Skeletal muscle cell (primary cell): Measurements from ENCODE around the gene DMKN.

Experiments used
- DNase-seq: peaks from one replicate; pipeline ENCODE4 v3.0.0-alpha.2; 2010; ENCODE audit warnings: low read depth
- H3K4me3 ChIP-seq: 2 replicates; pipeline ENCODE4 v1.5.1; 2011; ENCODE audit warnings: low read depth, mild to moderate bottlenecking, control low read depth, low read length, moderate library complexity

Gene DMKN

DNA sequence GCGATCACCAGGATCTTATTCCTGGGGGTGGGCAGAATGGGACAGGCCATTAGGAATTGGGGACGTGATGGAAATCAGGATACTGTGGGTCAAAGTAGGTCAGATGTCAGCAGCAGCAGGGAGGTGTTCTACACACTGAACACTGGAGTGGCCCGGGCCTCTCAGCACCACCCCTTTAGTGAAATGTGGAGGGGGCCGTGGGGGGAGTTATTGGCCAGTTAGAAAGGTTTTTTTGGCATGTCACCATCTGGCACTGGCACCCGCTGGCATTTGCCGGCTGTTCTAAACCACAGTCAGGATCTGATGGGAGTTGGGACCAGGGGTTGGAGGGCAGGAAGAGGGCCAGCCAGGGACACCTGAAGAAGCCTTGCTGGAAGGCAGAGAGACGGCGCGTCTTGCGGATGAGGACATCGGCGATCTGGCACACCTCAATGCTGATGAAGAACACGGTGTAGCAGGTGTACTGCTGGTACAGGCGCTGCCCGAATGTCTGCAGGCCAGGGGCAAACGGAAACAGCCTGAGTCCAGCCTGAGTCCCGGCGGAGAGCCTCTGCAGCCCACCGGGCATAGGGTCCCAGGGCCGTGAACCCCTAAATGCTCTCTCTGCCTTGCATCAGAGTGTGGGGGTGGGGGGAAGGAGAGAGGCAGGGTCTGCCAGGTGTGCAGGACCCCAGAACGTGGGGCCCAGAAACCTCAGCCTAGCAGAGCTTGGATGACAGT lies 37.8 kb upstream of the DMKN start:
- DNase-seq, result no peak
- H3K4me3 ChIP-seq, result no peak overlapping the region

- DNase-seq, result no peak
- H3K4me3 ChIP-seq, result no peak overlapping the region
Observed at GRCh38 chr19:35549879-35550523, 36.6 kb upstream of the DMKN start.

GRCh38 chr19:35549174-35549788 lies 35.8 kb upstream of the DMKN start:
- no peak for DNase-seq
- H3K4me3 ChIP-seq, result no peak overlapping the region

DNA sequence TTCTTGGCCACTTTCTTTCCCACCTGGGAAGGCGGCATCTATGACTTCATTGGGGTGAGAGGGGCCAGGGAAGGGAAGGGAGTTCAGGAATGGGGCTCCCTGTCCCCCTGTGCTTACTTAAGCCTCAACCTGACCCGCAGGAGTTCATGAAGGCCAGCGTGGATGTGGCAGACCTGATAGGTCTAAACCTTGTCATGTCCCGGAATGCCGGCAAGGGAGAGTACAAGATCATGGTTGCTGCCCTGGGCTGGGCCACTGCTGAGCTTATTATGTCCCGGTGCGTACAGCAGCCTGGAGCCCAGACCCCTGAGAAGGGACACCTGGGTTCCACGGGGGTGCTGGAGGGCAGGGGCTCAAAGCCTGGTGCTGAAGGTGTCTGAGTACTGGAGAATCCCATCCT lies 33.1 kb upstream of the DMKN start:
- H3K4me3 ChIP-seq, result peak overlapping the region; percentile 90
- no peak for DNase-seq

DNA sequence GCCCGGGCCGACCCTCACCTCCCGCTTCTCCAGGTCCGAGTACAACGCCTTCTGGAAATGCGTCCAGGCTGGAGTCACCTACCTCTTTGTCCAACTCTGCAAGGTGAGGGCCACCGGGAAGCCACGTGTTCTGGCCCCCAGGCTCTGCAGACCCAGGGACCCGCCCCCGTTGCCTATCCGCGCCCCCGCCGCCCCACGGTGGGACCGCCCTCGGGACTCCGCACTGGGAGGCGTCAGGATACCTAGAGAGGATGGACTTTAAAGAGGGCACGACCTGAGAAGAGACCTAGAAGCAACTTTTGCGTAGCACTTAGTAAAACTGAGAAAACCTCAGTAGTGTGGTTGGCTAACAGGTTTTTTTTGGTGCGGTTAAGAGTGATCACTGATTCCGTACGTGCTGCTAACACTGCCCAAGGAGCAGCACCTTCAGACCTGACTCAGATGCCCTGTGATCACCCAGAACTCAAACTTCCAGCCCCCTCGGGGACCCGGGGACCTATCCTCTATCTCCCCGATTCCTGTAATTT lies 32.5 kb upstream of the DMKN start:
- peak overlapping the region; percentile 90 for H3K4me3 ChIP-seq
- DNase-seq, result no peak

GRCh38 chr19:35545001-35545854 lies 31.8 kb upstream of the DMKN start, which contains the start of gene TMEM147:
Gene TMEM147 (plus strand): TSS chr19:35545626. CDS start chr19:35545740, 114 bp downstream.
- peak; percentile 45 for DNase-seq
- peak within 1 kb of the TSS; percentile 90 for H3K4me3 ChIP-seq

DNA sequence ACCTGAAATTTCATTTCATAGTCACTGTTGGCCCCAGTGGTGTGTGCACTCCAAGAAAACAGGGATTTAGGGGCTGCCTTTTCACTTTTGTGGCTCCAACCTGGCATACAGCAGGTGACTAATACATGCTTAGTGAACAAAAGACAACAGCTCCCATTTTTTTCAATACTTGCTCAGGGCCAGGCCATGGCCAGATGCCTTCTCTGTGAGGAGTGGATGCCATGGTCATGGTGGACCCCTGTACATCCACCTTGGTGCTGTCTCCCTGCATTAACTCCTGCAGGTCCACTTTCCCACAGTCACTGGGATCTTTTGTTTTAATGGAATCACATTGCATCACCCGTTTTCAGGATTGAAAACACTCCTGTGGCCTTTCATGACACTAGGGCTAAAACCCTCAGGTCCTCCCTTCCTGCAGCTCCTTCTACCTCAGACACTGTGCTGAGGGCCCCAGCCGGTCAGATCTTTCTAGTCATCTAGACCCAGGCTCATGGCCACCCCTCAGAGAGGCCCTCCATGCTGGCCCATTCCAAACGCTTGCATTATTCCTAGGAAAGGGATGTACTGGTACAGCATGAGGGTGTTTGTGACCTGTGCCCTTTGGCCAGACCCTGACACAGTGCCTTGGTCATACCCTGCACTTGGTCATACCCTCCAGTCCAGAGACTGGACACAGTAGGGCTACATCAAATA lies 30.8 kb upstream of the DMKN start:
- H3K4me3 ChIP-seq, result peak overlapping the region; percentile 90
- DNase-seq, result no peak

DNA sequence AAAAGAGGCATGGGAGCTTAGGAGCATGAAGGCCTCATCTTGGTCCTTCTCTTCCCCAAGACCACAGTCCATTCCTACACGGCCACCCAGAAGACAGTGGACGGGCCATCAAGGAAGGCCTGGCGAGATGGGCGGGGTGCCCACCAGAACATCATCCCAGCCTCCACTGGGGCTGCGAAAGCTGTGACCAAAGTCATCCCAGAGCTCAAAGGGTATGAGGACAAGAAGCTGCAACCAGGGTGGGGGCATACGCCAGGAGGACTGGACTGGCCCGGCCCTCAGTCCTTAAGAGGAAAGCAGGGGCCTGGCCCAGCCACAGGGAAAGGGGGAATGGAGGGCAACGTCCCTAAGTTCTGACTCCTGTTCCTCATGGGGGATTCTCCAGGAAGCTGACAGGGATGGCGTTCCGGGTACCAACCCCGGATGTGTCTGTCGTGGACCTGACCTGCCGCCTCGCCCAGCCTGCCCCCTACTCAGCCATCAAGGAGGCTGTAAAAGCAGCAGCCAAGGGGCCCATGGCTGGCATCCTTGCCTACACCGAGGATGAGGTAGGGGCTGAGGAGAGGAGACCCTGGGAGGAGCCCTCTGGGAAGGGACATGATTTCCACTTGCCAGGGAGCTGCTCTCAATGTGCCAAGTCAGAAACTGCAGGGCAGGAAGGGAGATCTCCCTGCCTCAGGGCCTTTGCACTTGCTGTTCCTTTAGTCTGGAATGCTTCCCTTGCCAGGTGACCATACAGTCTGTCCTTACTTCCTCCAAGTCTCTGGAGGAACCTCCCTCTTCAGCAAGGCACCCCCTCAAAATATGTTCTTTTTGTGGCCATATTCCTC lies 30.0 kb upstream of the DMKN start:
- no peak overlapping the region for H3K4me3 ChIP-seq
- DNase-seq, result no peak

DNA sequence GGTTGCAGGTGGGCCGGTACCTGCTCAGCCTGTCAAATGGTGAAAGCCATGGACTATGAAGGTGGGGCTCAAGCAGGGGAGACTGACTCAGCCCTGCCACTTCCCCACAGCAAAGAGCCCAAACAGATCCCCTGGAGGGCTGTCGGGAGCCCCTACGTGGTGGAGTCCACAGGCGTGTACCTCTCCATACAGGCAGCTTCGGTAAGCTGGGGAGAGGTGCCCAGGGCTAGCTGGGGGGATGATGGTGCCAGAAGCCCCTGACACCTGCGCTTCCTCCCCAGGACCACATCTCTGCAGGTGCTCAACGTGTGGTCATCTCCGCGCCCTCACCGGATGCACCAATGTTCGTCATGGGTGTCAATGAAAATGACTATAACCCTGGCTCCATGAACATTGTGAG lies 28.8 kb upstream of the DMKN start:
- no peak for DNase-seq
- no peak overlapping the region for H3K4me3 ChIP-seq

DNA sequence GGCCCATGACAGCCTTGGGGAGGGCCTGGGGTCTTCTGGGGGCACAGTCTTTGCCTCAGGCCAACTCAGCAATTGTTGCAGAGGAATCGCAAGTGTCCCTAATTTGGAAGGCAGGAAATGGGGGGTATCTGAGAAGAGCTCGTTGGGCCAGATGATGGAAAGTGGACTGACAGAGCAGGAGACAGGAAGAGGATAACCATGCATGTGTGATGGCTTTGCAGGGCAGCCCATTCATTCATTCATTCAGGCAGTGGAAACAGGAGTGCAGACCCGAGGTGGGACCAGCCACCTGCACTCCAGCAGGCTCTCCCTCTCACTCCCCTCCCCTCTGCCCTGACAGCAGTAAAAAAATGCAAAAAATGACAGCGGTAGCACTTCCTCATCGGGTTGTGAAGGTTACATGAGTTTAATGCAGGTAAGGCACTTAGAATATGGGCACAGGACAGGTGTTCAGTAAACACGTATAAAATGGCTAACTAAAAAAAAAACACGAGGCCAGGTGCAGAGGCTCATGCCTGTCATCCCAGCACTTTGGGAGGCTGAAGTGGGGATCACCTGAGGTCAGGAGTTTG lies 27.0 kb upstream of the DMKN start:
- DNase-seq, result no peak
- no peak overlapping the region for H3K4me3 ChIP-seq

DNA sequence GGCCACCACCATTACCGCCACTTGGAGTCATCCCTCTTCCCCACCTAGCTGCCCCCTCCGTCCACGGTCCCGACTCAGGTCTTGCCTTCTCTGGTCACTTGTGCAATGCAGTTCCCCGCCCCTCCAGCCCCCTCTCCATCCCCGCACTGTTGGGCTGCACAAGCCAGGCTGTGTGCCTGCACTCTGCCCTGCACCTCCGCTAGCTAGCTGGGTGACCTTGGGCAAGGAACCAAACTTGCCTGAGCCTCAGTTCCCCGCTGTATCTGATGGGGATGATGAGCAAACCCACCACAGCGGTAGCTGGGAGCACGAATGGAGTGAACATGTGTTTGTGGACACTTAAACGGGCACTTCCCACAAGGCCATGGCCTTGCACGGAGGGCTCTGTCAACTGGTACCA lies 26.4 kb upstream of the DMKN start:
- no peak overlapping the region for H3K4me3 ChIP-seq
- DNase-seq, result no peak

- DNase-seq, result no peak
- no peak overlapping the region for H3K4me3 ChIP-seq
Observed at GRCh38 chr19:35539314-35539713, 25.9 kb upstream of the DMKN start.

- no peak for DNase-seq
- H3K4me3 ChIP-seq, result no peak overlapping the region
Observed at GRCh38 chr19:35534803-35535480, 21.5 kb upstream of the DMKN start.

GRCh38 chr19:35533822-35534392 lies 20.5 kb upstream of the DMKN start:
- DNase-seq, result no peak
- peak overlapping the region; percentile 12 for H3K4me3 ChIP-seq

DNA sequence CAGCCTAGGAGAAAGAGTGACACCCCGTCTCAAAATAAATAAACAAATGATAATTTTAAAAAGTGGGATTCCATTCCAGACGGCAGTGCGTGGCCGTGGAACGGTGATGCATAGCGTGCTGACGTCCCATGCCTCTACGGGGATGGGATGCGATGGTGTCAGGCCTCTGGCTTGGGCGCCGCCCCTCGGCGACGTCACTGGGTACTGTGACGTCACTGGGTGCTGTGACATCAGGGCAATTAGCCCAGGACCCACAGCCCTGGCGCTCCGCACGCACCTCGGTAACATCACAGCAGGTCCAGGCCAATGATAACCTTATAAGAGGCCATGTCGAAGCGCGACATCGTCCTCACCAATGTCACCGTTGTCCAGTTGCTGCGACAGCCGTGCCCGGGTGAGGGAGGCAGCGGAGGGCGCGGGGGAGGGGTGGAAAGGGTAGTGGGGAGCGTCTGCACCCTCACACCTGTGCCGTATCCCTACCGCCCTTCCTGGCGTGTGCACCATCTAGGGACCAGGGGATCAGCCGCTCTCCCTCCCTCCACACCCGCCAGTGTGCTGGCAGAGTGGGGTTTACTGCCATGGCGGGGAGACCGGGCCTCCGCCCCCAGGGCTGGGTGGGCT lies 19.9 kb upstream of the DMKN start, which contains the start of gene GAPDHS:
Gene GAPDHS (plus strand): TSS at position 256 of the 621 bp plus-strand sequence. CDS start 72 bp downstream, at position 328.
- H3K4me3 ChIP-seq, result peak within 1 kb of the TSS; percentile 12

GRCh38 chr19:35531291-35531690 lies 17.8 kb upstream of the DMKN start:
- no peak overlapping the region for H3K4me3 ChIP-seq
- DNase-seq, result no peak

More for the DNA sequence above, 19.9 kb upstream of the DMKN start, which contains the start of gene GAPDHS:
- DNase-seq, result no peak
